GM18909 (cell line): ENCODE measurements around the gene PITPNM3.

Source experiments
- ATAC-seq: cut with Tn5 transposase; IDR thresholded peaks from one replicate; pipeline ENCODE4 v1.9.1; 2021; ENCODE audit warnings: mild to moderate bottlenecking; ENCODE audit not compliant: unreplicated experiment, poor library complexity

The PITPNM3 gene

GRCh38 chr17:6554871-6555330 is 1.5 kb downstream of the PITPNM3 start:
- no peak for ATAC-seq

- ATAC-seq = no peak
Observed at GRCh38 chr17:6554342-6554741, 2.0 kb downstream of the PITPNM3 start.

DNA sequence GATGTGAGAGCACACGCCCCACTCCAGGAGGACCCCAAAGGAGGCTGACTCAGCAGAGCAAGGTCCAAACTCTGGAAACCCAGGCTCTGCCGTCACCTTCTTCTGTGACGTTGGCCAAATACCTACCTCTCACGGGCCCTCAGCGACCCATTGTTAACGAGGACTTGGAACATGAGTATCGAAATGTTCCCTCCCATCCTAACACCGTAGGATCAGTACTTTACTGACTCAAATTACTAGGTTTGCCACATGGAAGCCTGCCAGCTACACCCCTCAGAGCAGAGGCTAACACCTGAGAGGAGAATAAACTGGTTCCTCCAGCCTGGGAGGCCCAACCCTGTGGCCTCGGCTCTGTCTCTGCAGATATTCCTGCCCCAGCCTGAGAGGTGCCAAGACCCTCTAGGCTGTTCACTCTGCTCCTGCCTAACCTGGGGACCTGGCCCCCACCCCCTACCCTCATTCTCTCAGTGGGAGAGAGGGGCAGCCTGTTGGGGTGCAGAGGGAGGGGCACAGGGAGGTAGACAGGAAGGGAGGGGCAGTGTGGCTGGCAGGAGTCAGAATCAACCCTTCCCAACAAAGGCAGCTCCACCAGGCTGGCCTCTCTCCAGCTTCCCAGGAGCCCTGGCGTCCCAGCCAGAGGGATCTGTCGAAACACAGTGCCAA is 4.4 kb downstream of the PITPNM3 start:
- ATAC-seq = no peak

DNA sequence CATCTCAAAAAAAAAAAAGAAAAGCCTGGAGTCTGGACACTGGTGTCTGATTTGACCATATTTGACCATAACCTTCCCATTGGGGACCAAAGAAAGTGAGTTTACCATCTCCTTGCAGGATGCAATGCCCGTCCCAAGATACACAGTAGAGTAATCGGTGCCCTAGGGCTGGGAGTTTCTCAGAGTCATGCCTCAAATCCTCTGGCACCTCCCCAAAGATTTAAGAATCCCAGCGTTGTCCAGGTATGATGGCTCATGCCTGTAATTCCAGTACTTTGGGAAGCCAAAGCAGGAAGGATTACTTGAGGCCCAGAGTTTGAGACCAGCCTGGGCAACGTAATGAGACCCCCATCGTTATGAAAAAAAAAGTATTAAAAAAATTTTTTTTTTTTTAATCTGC is 5.0 kb downstream of the PITPNM3 start:
- ATAC-seq = no peak

GRCh38 chr17:6549384-6550036 is 6.8 kb downstream of the PITPNM3 start:
- no peak for ATAC-seq

GRCh38 chr17:6548578-6549330 is 7.6 kb downstream of the PITPNM3 start:
- ATAC-seq = no peak

GRCh38 chr17:6548034-6548433 is 8.3 kb downstream of the PITPNM3 start:
- ATAC-seq = no peak

DNA sequence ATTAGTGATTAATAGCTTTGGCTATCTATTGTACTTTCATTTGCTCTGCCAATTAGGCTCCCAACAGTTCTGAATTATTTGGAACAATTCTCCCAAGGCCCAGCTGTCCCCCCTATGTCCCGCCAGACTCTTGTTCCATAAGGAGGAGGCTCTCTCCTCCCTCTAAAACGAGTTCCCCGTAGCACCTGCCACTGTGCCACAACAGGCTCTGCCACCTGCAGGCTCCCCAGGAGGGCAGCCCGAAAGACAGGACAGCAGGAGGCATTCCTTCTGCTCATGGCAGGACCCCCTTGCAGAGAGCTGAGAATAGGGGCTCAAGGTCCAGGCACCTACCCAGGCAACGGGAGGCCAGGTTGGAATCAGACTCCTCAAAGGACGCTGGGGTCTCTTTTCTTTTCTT is 9.0 kb downstream of the PITPNM3 start:
- ATAC-seq = no peak

GRCh38 chr17:6546069-6546718 is 10.2 kb downstream of the PITPNM3 start:
- no peak for ATAC-seq

DNA sequence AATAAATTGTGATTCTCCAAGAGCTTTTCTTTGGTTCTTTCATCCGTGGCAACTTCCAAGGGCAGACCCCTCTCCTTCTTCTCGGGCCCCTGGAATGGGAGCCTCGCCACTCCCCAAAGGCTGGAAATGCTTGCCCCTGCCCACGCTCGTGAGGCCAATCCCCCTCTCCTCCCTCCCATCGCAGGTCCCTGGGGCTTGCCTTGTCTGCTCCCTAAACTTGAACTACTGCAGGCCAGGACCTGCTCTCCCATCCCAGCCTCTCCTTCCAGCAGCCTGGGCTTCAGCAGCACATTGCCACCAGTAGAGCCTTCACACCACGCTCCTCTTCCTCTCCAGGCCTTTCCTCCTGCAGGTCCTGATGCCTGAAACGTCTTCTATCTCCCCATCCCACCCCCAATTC is 11.1 kb downstream of the PITPNM3 start:
- ATAC-seq = no peak

DNA sequence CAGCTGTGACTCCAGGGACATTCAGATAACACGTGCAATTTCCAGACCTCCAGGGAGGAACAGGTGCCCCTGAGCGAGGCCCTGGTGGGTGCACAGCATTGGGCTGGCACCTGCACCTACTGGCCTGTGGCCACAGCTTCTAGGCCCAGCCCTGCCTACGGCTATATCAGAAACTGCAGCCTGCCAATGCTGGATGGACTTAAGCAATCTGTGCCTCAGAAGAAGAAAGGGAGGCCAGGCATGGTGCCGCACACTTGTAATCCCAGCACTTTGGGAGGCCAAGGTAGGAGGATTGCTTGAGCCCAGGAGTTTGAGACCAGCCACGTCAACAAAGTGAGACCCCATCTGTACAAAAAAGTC is 12.4 kb downstream of the PITPNM3 start:
- no peak for ATAC-seq

- ATAC-seq = no peak
Observed at GRCh38 chr17:6543079-6544010, 13.0 kb downstream of the PITPNM3 start.

DNA sequence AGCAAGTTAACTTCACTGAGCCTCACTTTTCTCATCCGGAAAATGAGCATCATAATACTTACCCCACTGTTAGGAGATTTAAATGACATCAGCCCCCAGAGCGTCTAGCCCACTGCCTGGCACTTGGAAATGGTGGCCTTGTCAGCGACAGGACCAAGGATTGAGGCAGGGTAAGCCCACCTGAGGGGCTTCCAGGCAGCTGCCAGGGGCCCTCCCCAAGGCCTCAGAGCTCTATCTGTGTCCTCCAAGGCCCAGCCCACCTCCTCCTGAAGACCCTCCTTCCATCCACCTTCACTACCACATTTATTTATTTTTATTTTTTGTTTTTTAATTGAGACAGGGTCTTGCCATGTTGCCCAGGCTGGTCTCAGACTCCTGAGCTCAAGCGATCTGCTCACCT is 13.8 kb downstream of the PITPNM3 start:
- ATAC-seq = no peak

- ATAC-seq = no peak
Observed at GRCh38 chr17:6541886-6542285, 14.5 kb downstream of the PITPNM3 start.

DNA sequence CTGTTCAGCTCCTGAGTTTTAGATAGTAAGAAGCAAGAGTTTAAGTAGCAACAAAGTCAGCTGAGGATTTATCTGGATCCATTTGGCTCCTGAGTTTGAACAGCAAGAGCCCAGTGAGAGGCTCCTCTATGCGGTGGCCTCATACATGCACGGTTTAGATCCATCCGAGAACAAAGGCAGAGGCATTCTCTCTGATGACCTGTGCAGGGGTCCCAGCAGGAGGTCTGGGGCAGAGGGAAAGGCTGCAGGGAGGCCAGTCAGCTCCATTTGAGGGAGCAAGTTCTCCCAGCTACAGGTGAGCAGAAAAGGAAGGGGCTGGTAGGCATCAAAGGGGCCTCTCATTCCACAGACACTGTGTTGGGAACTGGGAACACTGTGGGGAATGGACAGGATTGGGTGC is 16.5 kb downstream of the PITPNM3 start:
- ATAC-seq = no peak

GRCh38 chr17:6536566-6537065 is 19.7 kb downstream of the PITPNM3 start:
- no peak for ATAC-seq

- no peak for ATAC-seq
Observed at GRCh38 chr17:6536053-6536452, 20.3 kb downstream of the PITPNM3 start.

DNA sequence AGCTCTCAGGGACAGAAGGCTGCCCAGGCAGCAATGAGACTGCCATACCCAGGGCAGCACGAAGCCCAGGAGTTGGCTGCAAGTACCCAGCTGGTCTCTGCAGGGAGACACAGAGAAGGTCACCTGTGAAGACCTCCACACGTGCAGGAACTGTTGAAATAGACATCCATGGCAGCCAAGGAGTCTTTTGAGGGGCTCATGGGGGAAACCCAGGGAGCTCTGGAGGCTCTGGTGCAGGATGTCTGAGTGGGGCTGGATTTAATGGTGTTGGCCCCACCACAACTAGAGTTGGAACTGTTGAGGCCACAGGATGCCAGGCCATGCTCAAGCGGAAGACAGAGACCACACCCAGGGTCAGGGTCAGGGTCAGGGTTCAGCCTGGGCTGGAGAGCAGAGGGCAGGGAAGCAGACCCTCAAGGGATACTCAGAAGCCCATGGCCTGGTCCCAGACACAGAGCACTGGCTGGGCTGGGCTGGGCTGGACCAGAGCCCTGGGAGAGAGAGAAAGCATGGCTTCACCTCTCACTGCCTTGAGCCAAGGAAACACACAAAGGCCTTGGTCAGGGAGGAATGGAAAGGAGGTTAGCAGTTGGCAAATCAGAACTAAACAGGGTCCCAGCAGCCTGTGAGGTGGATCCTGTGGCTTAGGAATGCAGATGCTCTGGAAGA is 21.4 kb downstream of the PITPNM3 start:
- no peak for ATAC-seq

- ATAC-seq = no peak
Observed at GRCh38 chr17:6532441-6532885, 23.9 kb downstream of the PITPNM3 start.
